ENCODE results near the gene CAMK2D. TPM values are rescaled to one million over a fixed set of nuclear protein-coding genes. Genes with fewer than 3 reads are reported as not detected.

Gene CAMK2D
- total RNA-seq, 1 experiment from 2014 or later, result 29.5 TPM

DNA sequence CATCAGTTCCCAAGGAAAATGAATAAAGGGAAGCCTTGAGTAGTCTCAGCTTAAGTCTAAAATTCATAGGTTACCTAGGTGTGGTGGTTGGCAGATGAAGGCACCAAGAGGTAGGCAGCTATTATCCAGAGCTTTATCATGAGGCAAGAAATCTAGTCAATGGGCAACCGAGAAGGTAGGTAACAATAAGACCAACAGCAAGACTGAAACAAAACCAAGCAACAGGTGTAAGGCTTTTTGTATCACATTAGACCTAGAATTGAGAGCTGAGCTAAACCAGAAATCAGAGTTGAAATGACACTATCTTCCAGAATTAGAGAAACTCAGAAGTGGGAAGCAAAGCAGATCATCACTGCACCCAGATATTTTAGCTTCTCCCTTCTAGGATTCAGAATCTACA, 117.1 kb downstream of the CAMK2D start:
- TF ChIP-seq, protein P1, sequence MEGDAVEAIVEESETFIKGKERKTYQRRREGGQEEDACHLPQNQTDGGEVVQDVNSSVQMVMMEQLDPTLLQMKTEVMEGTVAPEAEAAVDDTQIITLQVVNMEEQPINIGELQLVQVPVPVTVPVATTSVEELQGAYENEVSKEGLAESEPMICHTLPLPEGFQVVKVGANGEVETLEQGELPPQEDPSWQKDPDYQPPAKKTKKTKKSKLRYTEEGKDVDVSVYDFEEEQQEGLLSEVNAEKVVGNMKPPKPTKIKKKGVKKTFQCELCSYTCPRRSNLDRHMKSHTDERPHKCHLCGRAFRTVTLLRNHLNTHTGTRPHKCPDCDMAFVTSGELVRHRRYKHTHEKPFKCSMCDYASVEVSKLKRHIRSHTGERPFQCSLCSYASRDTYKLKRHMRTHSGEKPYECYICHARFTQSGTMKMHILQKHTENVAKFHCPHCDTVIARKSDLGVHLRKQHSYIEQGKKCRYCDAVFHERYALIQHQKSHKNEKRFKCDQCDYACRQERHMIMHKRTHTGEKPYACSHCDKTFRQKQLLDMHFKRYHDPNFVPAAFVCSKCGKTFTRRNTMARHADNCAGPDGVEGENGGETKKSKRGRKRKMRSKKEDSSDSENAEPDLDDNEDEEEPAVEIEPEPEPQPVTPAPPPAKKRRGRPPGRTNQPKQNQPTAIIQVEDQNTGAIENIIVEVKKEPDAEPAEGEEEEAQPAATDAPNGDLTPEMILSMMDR (IDR thresholded peaks at IDR 0.05), result no peak
- no peak for TF ChIP-seq POLR2AphosphoS5 (IDR thresholded peaks at IDR 0.05; ENCODE audit: low read depth, low read length)
- no peak for TF ChIP-seq TCF7L2 (IDR thresholded peaks at IDR 0.05; ENCODE audit: low read depth, low read length)
- TF ChIP-seq, protein P2, sequence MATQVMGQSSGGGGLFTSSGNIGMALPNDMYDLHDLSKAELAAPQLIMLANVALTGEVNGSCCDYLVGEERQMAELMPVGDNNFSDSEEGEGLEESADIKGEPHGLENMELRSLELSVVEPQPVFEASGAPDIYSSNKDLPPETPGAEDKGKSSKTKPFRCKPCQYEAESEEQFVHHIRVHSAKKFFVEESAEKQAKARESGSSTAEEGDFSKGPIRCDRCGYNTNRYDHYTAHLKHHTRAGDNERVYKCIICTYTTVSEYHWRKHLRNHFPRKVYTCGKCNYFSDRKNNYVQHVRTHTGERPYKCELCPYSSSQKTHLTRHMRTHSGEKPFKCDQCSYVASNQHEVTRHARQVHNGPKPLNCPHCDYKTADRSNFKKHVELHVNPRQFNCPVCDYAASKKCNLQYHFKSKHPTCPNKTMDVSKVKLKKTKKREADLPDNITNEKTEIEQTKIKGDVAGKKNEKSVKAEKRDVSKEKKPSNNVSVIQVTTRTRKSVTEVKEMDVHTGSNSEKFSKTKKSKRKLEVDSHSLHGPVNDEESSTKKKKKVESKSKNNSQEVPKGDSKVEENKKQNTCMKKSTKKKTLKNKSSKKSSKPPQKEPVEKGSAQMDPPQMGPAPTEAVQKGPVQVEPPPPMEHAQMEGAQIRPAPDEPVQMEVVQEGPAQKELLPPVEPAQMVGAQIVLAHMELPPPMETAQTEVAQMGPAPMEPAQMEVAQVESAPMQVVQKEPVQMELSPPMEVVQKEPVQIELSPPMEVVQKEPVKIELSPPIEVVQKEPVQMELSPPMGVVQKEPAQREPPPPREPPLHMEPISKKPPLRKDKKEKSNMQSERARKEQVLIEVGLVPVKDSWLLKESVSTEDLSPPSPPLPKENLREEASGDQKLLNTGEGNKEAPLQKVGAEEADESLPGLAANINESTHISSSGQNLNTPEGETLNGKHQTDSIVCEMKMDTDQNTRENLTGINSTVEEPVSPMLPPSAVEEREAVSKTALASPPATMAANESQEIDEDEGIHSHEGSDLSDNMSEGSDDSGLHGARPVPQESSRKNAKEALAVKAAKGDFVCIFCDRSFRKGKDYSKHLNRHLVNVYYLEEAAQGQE (IDR thresholded peaks at IDR 0.05; ENCODE audit: insufficient read depth in 1 of 2, low read depth in 2 of 2, low read length in 1 of 2), result no peak
- TF ChIP-seq SIN3A (IDR thresholded peaks at IDR 0.05; ENCODE audit: borderline replicate concordance, insufficient read depth, low read depth, low read length), result no peak
- ChIA-PET POLR2A (no interaction called here), CTCF (no interaction called here)
- H3K4me1 ChIP-seq (ENCODE audit: control insufficient read depth, insufficient read depth, low read length), result peaks cover 54% of the 10 kb centered on the region
- H3K27me3 ChIP-seq (ENCODE audit: control insufficient read depth, insufficient read depth, low read length), result no peaks in the 10 kb centered on the region
- no peaks in the 10 kb centered on the region for H3K9me3 ChIP-seq (ENCODE audit: control insufficient read depth, insufficient read depth, low read depth, low read length)
- in situ Hi-C loops (cut with HindIII; ENCODE audit: low pct_unique_long_range_greater_than_20kb, low sequenced_read_pairs), result no loop called here
- no TSS peak for BruUV-seq (replicated peaks)
- no peak for DNase-seq (ENCODE audit: low read depth, low spot score)
- H3K36me3 ChIP-seq (ENCODE audit: control insufficient read depth, insufficient read depth, low read length), result no peaks in the 10 kb centered on the region
- intact Hi-C loops (cut with micrococcal nuclease; ENCODE audit: unreplicated experiment), result no loop called here
- no peak for ATAC-seq
- H3K4me3 ChIP-seq (ENCODE audit: low read depth in 2 of 2, low read length in 2 of 2), result no peak overlapping the region
- peak overlapping the region; percentile 89 for H3K27ac ChIP-seq (ENCODE audit: low read length)

DNA sequence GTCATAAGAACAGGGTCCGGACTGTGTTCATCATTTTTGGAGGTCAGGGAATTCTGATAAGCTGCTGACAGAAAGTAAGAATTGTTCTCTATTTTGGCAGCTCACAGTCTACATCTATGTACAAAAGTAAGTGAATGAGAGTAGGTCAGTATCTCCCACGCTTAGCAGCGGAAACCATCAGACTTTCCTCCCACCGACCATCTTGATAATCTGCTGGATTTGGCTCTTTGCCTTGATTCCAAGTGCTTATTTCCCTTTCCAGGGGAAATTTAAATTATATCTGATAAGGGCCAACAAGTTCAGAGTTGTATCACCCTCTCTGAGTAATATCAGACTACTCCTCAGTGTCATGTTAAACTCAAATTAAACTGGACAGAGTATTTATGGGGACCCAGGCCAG, 118.0 kb downstream of the CAMK2D start:
- DNase-seq (ENCODE audit: low read depth, low spot score) (no peak), ATAC-seq (no peak)
- Histone ChIP-seq H3K27ac (ENCODE audit: low read length) (peak overlapping the region; percentile 89; the same call in 1 of the 2 replicates), H3K9me3 (ENCODE audit: control insufficient read depth, insufficient read depth, low read depth, low read length) (no peaks in the 10 kb centered on the region), H3K36me3 (ENCODE audit: control insufficient read depth, insufficient read depth, low read length) (no peaks in the 10 kb centered on the region), H3K27me3 (ENCODE audit: control insufficient read depth, insufficient read depth, low read length) (no peaks in the 10 kb centered on the region), H3K4me1 (ENCODE audit: control insufficient read depth, insufficient read depth, low read length) (peaks cover 55% of the 10 kb centered on the region), H3K4me3 (ENCODE audit: low read depth in 2 of 2, low read length in 2 of 2) (no peak overlapping the region)
- intact Hi-C loops (cut with micrococcal nuclease; ENCODE audit: unreplicated experiment) (no loop called here), in situ Hi-C loops (cut with HindIII; ENCODE audit: low pct_unique_long_range_greater_than_20kb, low sequenced_read_pairs) (no loop called here)
- ChIA-PET CTCF (no interaction called here), POLR2A (no interaction called here)
- no TSS peak for BruUV-seq (replicated peaks)
- TF ChIP-seq POLR2AphosphoS5 (IDR thresholded peaks at IDR 0.05; ENCODE audit: low read depth, low read length), result no peak
- TF ChIP-seq, protein P2 (IDR thresholded peaks at IDR 0.05; ENCODE audit: insufficient read depth in 1 of 2, low read depth in 2 of 2, low read length in 1 of 2), result no peak
